Measurements from ENCODE around the gene ELOA. TPM values are rescaled to one million over a fixed set of nuclear protein-coding genes. Genes with fewer than 3 reads are reported as not detected.

ELOA gene
- total RNA-seq, 2 experiments from 2014 or later, result 29.7 to 29.9 TPM

DNA sequence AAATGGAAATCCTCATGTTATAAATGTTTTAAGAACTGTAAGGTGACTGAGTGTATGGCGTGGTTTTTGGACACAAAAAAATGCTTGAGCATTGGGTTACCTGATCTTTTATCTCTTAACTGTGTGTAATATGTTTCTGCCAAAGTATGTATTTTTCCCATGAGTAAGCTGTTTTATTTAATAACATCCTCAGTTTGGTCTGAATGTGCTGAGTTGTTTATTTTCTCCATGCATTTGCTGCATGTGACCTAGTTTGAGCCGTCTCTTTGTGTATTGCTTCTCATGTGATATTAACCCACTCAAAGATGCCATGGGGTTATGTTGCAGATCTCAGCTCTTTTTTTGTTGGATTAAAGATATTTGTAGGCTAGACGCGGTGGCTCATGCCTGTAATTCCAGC is 41.6 kb downstream of the ELOA start:
- H3K4me1 Mint-ChIP-seq (ENCODE audit: low read depth), result peaks cover 11% of the 10 kb centered on the region
- no peak overlapping the region for H3K27ac Mint-ChIP-seq
- CTCF ChIA-PET, result interaction anchor here (1.4 kb wide), 1 partner anchor 12 kb away, joined by 3 read pairs; no protein-coding TSS in a partner anchor
- POLR2A ChIA-PET, result interaction anchor here (1.0 to 11.8 kb wide), 2 partner anchors 10 to 14 kb away, joined by 3 to 168 read pairs; partner anchors contain the start of genes GALE and LYPLA2
- H3K27me3 Mint-ChIP-seq, result no peaks in the 10 kb centered on the region
- no peak for ATAC-seq
- intact Hi-C loops (cut with micrococcal nuclease), result no loop called here
- TF ChIP-seq, protein P1, sequence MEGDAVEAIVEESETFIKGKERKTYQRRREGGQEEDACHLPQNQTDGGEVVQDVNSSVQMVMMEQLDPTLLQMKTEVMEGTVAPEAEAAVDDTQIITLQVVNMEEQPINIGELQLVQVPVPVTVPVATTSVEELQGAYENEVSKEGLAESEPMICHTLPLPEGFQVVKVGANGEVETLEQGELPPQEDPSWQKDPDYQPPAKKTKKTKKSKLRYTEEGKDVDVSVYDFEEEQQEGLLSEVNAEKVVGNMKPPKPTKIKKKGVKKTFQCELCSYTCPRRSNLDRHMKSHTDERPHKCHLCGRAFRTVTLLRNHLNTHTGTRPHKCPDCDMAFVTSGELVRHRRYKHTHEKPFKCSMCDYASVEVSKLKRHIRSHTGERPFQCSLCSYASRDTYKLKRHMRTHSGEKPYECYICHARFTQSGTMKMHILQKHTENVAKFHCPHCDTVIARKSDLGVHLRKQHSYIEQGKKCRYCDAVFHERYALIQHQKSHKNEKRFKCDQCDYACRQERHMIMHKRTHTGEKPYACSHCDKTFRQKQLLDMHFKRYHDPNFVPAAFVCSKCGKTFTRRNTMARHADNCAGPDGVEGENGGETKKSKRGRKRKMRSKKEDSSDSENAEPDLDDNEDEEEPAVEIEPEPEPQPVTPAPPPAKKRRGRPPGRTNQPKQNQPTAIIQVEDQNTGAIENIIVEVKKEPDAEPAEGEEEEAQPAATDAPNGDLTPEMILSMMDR (IDR thresholded peaks at IDR 0.05), result no peak
- H3K9me3 Mint-ChIP-seq, result no peaks in the 10 kb centered on the region
- H3K4me3 Mint-ChIP-seq, result no peak overlapping the region
- H3K36me3 Mint-ChIP-seq (ENCODE audit: low read depth), result peaks cover 42% of the 10 kb centered on the region
- no peak for DNase-seq

DNA sequence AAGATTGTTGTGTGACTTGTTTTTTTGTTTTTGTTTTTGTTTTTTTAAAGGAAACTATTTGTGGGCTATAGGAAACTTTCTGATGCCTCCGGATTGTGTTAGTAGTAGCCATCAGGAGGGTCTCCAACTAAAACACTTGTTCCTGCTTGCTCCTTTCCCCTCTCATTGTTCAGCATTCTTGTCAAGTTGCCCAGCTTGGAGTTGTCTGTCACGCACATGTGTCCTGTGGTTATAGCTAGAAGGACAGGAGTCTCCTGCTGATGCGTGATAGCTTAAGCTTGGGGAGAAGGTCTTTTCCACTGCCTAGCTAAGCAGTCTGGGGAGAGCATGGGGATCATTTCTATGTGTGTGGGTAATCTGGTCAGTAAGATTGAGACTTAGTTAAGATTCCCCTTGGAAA is 44.4 kb downstream of the ELOA start:
- ChIA-PET POLR2A (interaction anchor here (0.8 to 16.5 kb wide), 3 partner anchors 9 to 16 kb away, joined by 3 to 168 read pairs (median 3); partner anchors contain the start of genes GALE and PITHD1), CTCF (interaction anchor here (1.4 to 2.8 kb wide), 2 partner anchors 11 to 16 kb away, joined by 4 to 13 read pairs; partner anchors contain the start of gene GALE)
- Mint-ChIP-seq H3K9me3 (no peaks in the 10 kb centered on the region), H3K27me3 (no peaks in the 10 kb centered on the region), H3K4me3 (no peak overlapping the region), H3K27ac (peak overlapping the region; percentile 2), H3K36me3 (ENCODE audit: low read depth) (peaks cover 40% of the 10 kb centered on the region), H3K4me1 (ENCODE audit: low read depth) (peaks cover 16% of the 10 kb centered on the region)
- no peak for DNase-seq
- TF ChIP-seq, protein P1 (IDR thresholded peaks at IDR 0.05), result no peak
- ATAC-seq, result no peak
- intact Hi-C loops (cut with micrococcal nuclease), result no loop called here

DNA sequence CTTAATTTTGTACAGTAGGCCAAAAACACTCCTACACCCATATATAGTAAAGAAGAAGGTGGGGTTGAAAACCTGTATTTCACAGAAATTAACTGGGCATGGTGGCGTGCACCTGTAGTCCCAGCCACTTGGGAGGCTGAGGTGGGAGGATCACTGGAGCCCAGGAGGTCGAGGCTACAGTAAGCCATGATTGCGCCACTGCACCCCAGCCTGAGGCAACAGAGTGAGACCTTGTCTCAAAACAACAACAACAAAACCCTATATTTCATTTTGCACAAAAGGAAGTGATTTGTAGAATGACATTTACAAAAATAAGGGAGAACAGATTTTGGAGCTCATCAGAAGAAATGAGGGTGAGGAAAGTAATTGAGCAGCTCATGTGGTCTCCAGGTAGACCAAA is 45.4 kb downstream of the ELOA start:
- no peak overlapping the region for H3K27ac Mint-ChIP-seq
- ChIA-PET CTCF (interaction anchor here (0.9 to 2.8 kb wide), 4 partner anchors 9 to 21 kb away, joined by 3 to 13 read pairs (median 8); partner anchors contain the start of gene GALE), POLR2A (interaction anchor here (0.8 to 16.5 kb wide), 3 partner anchors 10 to 17 kb away, joined by 3 to 168 read pairs (median 3); partner anchors contain the start of gene PITHD1)
- peaks cover 20% of the 10 kb centered on the region for H3K4me1 Mint-ChIP-seq (ENCODE audit: low read depth)
- no peak for ATAC-seq
- TF ChIP-seq, protein P1 (IDR thresholded peaks at IDR 0.05), result no peak
- DNase-seq, result no peak
- no peaks in the 10 kb centered on the region for H3K27me3 Mint-ChIP-seq
- no peak overlapping the region for H3K4me3 Mint-ChIP-seq
- H3K9me3 Mint-ChIP-seq, result no peaks in the 10 kb centered on the region
- peaks cover 40% of the 10 kb centered on the region for H3K36me3 Mint-ChIP-seq (ENCODE audit: low read depth)
- intact Hi-C loops (cut with micrococcal nuclease), result no loop called here

DNA sequence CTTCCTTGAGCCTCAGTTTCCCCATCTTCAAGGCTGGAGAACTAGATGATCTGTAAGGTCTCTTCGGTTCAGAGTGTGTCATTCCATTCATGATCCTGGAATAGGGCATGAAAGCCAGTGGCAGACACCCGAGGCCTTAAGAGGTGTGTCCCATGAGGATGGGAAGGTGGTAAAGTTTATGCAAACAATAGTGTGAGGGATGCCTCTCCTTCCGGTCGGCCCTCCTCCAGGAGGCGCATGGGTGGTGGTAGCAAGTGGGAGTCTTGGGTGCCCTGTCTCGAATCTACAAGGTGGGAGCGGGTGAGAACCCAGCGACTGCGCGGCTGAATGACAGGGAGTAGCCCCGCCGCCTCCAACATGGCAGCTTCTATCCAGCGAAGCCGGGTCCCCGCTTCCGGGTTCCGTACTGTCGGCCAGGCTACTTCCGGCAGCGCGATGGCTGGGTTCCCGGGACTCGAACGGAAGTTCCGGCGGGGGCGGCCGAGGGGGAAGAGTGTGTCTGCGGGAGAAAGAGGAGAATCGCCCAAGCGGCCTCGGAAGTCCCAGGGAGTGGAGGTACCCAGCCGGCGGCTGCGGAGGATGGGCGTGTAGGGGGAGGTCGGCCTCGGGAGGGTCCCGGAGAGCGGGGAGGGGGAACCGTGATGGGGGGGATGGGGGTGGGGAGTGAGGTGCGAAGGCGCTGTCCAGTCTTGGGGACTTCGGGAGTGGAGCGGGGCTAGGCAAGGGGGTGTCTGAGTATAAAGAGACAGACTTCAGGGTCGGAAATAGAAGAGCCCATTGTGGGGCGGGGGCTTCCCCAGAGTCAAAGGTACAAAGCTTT is 47.6 kb downstream of the ELOA start, which contains the start of gene LYPLA2:
Gene LYPLA2 (plus strand): TSS at position 450 of the 820 bp plus-strand sequence. CDS start 1,538 bp downstream, outside the sequence.
- ChIA-PET CTCF (interaction anchor here (0.9 to 4.1 kb wide), 6 partner anchors 10 to 87 kb away, joined by 4 to 14 read pairs (median 5); no protein-coding TSS in a partner anchor), POLR2A (interaction anchor here (0.6 to 16.5 kb wide), 8 partner anchors 10 to 183 kb away, joined by 3 to 168 read pairs (median 4); partner anchors contain the start of genes GALE, HMGCL, PITHD1 and PNRC2)
- peak within 1 kb of the TSS; percentile 99 for H3K4me3 Mint-ChIP-seq
- intact Hi-C loops (cut with micrococcal nuclease), result no loop called here
- peak within 1 kb of the TSS; percentile 96 for H3K27ac Mint-ChIP-seq
- TF ChIP-seq, protein P1 (IDR thresholded peaks at IDR 0.05), result no peak
- peaks cover 35% of the 10 kb centered on the region for H3K36me3 Mint-ChIP-seq (ENCODE audit: low read depth)
- no peaks in the 10 kb centered on the region for H3K9me3 Mint-ChIP-seq
- no peaks in the 10 kb centered on the region for H3K27me3 Mint-ChIP-seq
- ATAC-seq (peak; percentile 89), DNase-seq (peak; percentile 94)
- H3K4me1 Mint-ChIP-seq (ENCODE audit: low read depth), result peaks cover 20% of the 10 kb centered on the region
